ENCODE measurements around the gene ANAPC1.

The ANAPC1 gene

GRCh38 chr2:111883661-111884591 is at the start of gene ANAPC1:
Gene ANAPC1 (minus strand): TSS chr2:111884193. CDS start chr2:111880825, 3,368 bp downstream.
- Mint-ChIP-seq H3K4me1 (peaks cover 9% of the 10 kb centered on the region), H3K36me3 (ENCODE audit: insufficient read depth) (peaks cover 13% of the 10 kb centered on the region), H3K4me3 (peak within 1 kb of the TSS; percentile 95), H3K9me3 (no peaks in the 10 kb centered on the region), H3K27me3 (no peaks in the 10 kb centered on the region), H3K27ac (ENCODE audit: low read depth) (peak within 1 kb of the TSS; percentile 94)
- ATAC-seq (replicated peaks; ENCODE audit: extremely low read depth, poor library complexity, severe bottlenecking) (peak; percentile 92), DNase-seq (ENCODE audit: low spot score in 2 of 2) (peak; percentile 69)

GRCh38 chr2:111932841-111933291 is 48.9 kb upstream of the ANAPC1 start:
- Mint-ChIP-seq H3K27ac (ENCODE audit: low read depth) (no peak overlapping the region), H3K4me1 (no peaks in the 10 kb centered on the region), H3K4me3 (no peak overlapping the region), H3K27me3 (peaks cover 13% of the 10 kb centered on the region), H3K36me3 (ENCODE audit: insufficient read depth) (no peaks in the 10 kb centered on the region), H3K9me3 (no peaks in the 10 kb centered on the region)
- ATAC-seq (replicated peaks; ENCODE audit: extremely low read depth, poor library complexity, severe bottlenecking) (no peak), DNase-seq (ENCODE audit: low spot score in 2 of 2) (no peak)

GRCh38 chr2:111930875-111931274 is 46.9 kb upstream of the ANAPC1 start:
- ATAC-seq (replicated peaks; ENCODE audit: extremely low read depth, poor library complexity, severe bottlenecking) (no peak), DNase-seq (ENCODE audit: low spot score in 2 of 2) (no peak)
- no peak overlapping the region for H3K27ac Mint-ChIP-seq (ENCODE audit: low read depth)
- H3K4me3 Mint-ChIP-seq: no peak overlapping the region
- no peaks in the 10 kb centered on the region for H3K36me3 Mint-ChIP-seq (ENCODE audit: insufficient read depth)
- H3K4me1 Mint-ChIP-seq: no peaks in the 10 kb centered on the region
- no peaks in the 10 kb centered on the region for H3K9me3 Mint-ChIP-seq
- peaks cover 13% of the 10 kb centered on the region for H3K27me3 Mint-ChIP-seq

GRCh38 chr2:111930409-111930808 is 46.4 kb upstream of the ANAPC1 start:
- Mint-ChIP-seq H3K27ac (ENCODE audit: low read depth) (no peak overlapping the region), H3K36me3 (ENCODE audit: insufficient read depth) (no peaks in the 10 kb centered on the region), H3K4me1 (no peaks in the 10 kb centered on the region), H3K27me3 (peaks cover 13% of the 10 kb centered on the region), H3K4me3 (no peak overlapping the region), H3K9me3 (no peaks in the 10 kb centered on the region)
- ATAC-seq (replicated peaks; ENCODE audit: extremely low read depth, poor library complexity, severe bottlenecking) (no peak), DNase-seq (ENCODE audit: low spot score in 2 of 2) (no peak)

- H3K27ac Mint-ChIP-seq (ENCODE audit: low read depth): no peak overlapping the region
- peaks cover 18% of the 10 kb centered on the region for H3K27me3 Mint-ChIP-seq
- DNase-seq (ENCODE audit: low spot score in 2 of 2) (no peak), ATAC-seq (replicated peaks; ENCODE audit: extremely low read depth, poor library complexity, severe bottlenecking) (no peak)
- no peaks in the 10 kb centered on the region for H3K9me3 Mint-ChIP-seq
- H3K36me3 Mint-ChIP-seq (ENCODE audit: insufficient read depth): no peaks in the 10 kb centered on the region
- H3K4me3 Mint-ChIP-seq: no peak overlapping the region
- no peaks in the 10 kb centered on the region for H3K4me1 Mint-ChIP-seq
Measured at GRCh38 chr2:111927723-111928122, 43.7 kb upstream of the ANAPC1 start.

GRCh38 chr2:111924617-111925107 is 40.7 kb upstream of the ANAPC1 start:
- Mint-ChIP-seq H3K27ac (ENCODE audit: low read depth) (no peak overlapping the region), H3K9me3 (no peaks in the 10 kb centered on the region), H3K4me3 (no peak overlapping the region), H3K27me3 (peaks cover 12% of the 10 kb centered on the region), H3K36me3 (ENCODE audit: insufficient read depth) (no peaks in the 10 kb centered on the region), H3K4me1 (no peaks in the 10 kb centered on the region)
- DNase-seq (ENCODE audit: low spot score in 2 of 2) (no peak), ATAC-seq (replicated peaks; ENCODE audit: extremely low read depth, poor library complexity, severe bottlenecking) (no peak)

GRCh38 chr2:111923276-111923804 is 39.3 kb upstream of the ANAPC1 start:
- Mint-ChIP-seq H3K27me3 (peaks cover 19% of the 10 kb centered on the region), H3K36me3 (ENCODE audit: insufficient read depth) (no peaks in the 10 kb centered on the region), H3K27ac (ENCODE audit: low read depth) (no peak overlapping the region), H3K9me3 (no peaks in the 10 kb centered on the region), H3K4me3 (no peak overlapping the region), H3K4me1 (no peaks in the 10 kb centered on the region)
- ATAC-seq (replicated peaks; ENCODE audit: extremely low read depth, poor library complexity, severe bottlenecking): no peak
- DNase-seq (ENCODE audit: low spot score in 2 of 2): no peak

GRCh38 chr2:111919794-111920608 is 36.0 kb upstream of the ANAPC1 start:
- Mint-ChIP-seq H3K27me3 (peaks cover 22% of the 10 kb centered on the region), H3K4me3 (no peak overlapping the region), H3K36me3 (ENCODE audit: insufficient read depth) (no peaks in the 10 kb centered on the region), H3K4me1 (no peaks in the 10 kb centered on the region), H3K9me3 (no peaks in the 10 kb centered on the region), H3K27ac (ENCODE audit: low read depth) (no peak overlapping the region)
- no peak for DNase-seq (ENCODE audit: low spot score in 2 of 2)
- no peak for ATAC-seq (replicated peaks; ENCODE audit: extremely low read depth, poor library complexity, severe bottlenecking)

GRCh38 chr2:111919365-111919764 is 35.4 kb upstream of the ANAPC1 start:
- no peaks in the 10 kb centered on the region for H3K36me3 Mint-ChIP-seq (ENCODE audit: insufficient read depth)
- DNase-seq (ENCODE audit: low spot score in 2 of 2) (no peak), ATAC-seq (replicated peaks; ENCODE audit: extremely low read depth, poor library complexity, severe bottlenecking) (no peak)
- no peak overlapping the region for H3K4me3 Mint-ChIP-seq
- peaks cover 15% of the 10 kb centered on the region for H3K27me3 Mint-ChIP-seq
- H3K27ac Mint-ChIP-seq (ENCODE audit: low read depth): no peak overlapping the region
- H3K9me3 Mint-ChIP-seq: no peaks in the 10 kb centered on the region
- no peaks in the 10 kb centered on the region for H3K4me1 Mint-ChIP-seq

- Mint-ChIP-seq H3K9me3 (no peaks in the 10 kb centered on the region), H3K27me3 (peaks cover 12% of the 10 kb centered on the region), H3K36me3 (ENCODE audit: insufficient read depth) (no peaks in the 10 kb centered on the region), H3K27ac (ENCODE audit: low read depth) (no peak overlapping the region), H3K4me3 (no peak overlapping the region), H3K4me1 (no peaks in the 10 kb centered on the region)
- ATAC-seq (replicated peaks; ENCODE audit: extremely low read depth, poor library complexity, severe bottlenecking): no peak
- DNase-seq (ENCODE audit: low spot score in 2 of 2): no peak
Measured at GRCh38 chr2:111918383-111918806, 34.4 kb upstream of the ANAPC1 start.

- H3K27ac Mint-ChIP-seq (ENCODE audit: low read depth): no peak overlapping the region
- H3K9me3 Mint-ChIP-seq: no peaks in the 10 kb centered on the region
- H3K27me3 Mint-ChIP-seq: peaks cover 12% of the 10 kb centered on the region
- H3K36me3 Mint-ChIP-seq (ENCODE audit: insufficient read depth): no peaks in the 10 kb centered on the region
- no peak for ATAC-seq (replicated peaks; ENCODE audit: extremely low read depth, poor library complexity, severe bottlenecking)
- no peak for DNase-seq (ENCODE audit: low spot score in 2 of 2)
- H3K4me1 Mint-ChIP-seq: no peaks in the 10 kb centered on the region
- H3K4me3 Mint-ChIP-seq: no peak overlapping the region
Measured at GRCh38 chr2:111917106-111917505, 33.1 kb upstream of the ANAPC1 start.

GRCh38 chr2:111912547-111912946 is 28.6 kb upstream of the ANAPC1 start:
- Mint-ChIP-seq H3K27ac (ENCODE audit: low read depth) (no peak overlapping the region), H3K4me1 (no peaks in the 10 kb centered on the region), H3K27me3 (no peaks in the 10 kb centered on the region), H3K4me3 (no peak overlapping the region), H3K36me3 (ENCODE audit: insufficient read depth) (no peaks in the 10 kb centered on the region), H3K9me3 (no peaks in the 10 kb centered on the region)
- DNase-seq (ENCODE audit: low spot score in 2 of 2) (no peak), ATAC-seq (replicated peaks; ENCODE audit: extremely low read depth, poor library complexity, severe bottlenecking) (no peak)
